ENCODE measurements around the gene ARL4C. TPM values are rescaled to one million over a fixed set of nuclear protein-coding genes. Genes with fewer than 3 reads are reported as not detected.

ARL4C gene, protein sequence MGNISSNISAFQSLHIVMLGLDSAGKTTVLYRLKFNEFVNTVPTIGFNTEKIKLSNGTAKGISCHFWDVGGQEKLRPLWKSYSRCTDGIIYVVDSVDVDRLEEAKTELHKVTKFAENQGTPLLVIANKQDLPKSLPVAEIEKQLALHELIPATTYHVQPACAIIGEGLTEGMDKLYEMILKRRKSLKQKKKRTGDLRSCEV
- polyA plus RNA-seq (2011; rRNA removed) (13.0 and 15.0 TPM in 2 replicates), polyA minus RNA-seq (2011; rRNA and poly(A)+ RNA removed) (10.4 and 10.5 TPM in 2 replicates)

GRCh38 chr2:234496835-234497593 is at the start of gene ARL4C:
TSS of gene ARL4C (minus strand) at chr2:234497081. CDS start at chr2:234496586, 495 bp downstream.
- TF ChIP-seq, protein P1, sequence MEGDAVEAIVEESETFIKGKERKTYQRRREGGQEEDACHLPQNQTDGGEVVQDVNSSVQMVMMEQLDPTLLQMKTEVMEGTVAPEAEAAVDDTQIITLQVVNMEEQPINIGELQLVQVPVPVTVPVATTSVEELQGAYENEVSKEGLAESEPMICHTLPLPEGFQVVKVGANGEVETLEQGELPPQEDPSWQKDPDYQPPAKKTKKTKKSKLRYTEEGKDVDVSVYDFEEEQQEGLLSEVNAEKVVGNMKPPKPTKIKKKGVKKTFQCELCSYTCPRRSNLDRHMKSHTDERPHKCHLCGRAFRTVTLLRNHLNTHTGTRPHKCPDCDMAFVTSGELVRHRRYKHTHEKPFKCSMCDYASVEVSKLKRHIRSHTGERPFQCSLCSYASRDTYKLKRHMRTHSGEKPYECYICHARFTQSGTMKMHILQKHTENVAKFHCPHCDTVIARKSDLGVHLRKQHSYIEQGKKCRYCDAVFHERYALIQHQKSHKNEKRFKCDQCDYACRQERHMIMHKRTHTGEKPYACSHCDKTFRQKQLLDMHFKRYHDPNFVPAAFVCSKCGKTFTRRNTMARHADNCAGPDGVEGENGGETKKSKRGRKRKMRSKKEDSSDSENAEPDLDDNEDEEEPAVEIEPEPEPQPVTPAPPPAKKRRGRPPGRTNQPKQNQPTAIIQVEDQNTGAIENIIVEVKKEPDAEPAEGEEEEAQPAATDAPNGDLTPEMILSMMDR (IDR thresholded peaks at IDR 0.05; ENCODE audit: low read depth, low read length) = 0 out of 2 replicates have a peak, but pooled peaks have one; percentile 4
- Histone ChIP-seq H3K9me3 (ENCODE audit: control insufficient read depth, insufficient read depth, low read length) (no peaks in the 10 kb centered on the region), H3K4me3 (ENCODE audit: low read depth, low read length) (peak within 1 kb of the TSS; percentile 73), H3K27me3 (ENCODE audit: control insufficient read depth, insufficient read depth, low read length) (no peaks in the 10 kb centered on the region), H3K27ac (ENCODE audit: low read depth, low read length) (peak within 1 kb of the TSS; percentile 70)
- POLR2A ChIA-PET = interaction anchor here (0.6 to 2.1 kb wide), 8 partner anchors 47 to 371 kb away, joined by 3 to 9 read pairs (median 4); no protein-coding TSS in a partner anchor
- no peak for DNase-seq (ENCODE audit: low read depth, low spot score)
- CTCF ChIA-PET = interaction anchor here (0.8 to 4.1 kb wide), 5 partner anchors 44 to 620 kb away, joined by 3 to 26 read pairs (median 4); no protein-coding TSS in a partner anchor

GRCh38 chr2:234544659-234545611 is 48.1 kb upstream of the ARL4C start:
- H3K4me3 ChIP-seq (ENCODE audit: low read depth, low read length) = no peak overlapping the region
- POLR2A ChIA-PET = interaction anchor here (0.6 kb wide), 1 partner anchor 319 kb away, joined by 3 read pairs; no protein-coding TSS in a partner anchor
- no peak for DNase-seq (ENCODE audit: low read depth, low spot score)

DNA sequence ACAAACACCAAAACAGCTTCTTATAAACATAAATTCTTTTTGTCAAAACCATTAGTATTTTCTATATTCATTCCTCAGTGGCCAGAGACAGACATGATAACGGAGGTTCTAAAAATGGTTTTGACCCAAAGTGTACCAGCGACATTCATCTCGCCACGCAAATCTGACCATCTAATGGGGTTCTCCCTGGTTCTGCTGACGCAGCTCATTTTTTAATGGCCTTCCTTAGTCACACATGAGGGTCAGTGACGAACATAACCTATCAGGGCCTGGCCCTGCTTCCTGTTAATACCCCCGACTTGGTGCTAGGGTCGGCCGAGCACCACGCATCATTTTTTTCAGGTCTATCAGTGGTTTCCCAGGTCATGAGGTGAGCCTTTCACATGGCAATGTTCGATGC is 45.9 kb upstream of the ARL4C start:
- H3K27ac ChIP-seq (ENCODE audit: low read depth, low read length) = no peak overlapping the region
- no peak overlapping the region for H3K4me3 ChIP-seq (ENCODE audit: low read depth, low read length)
- H3K9me3 ChIP-seq (ENCODE audit: control insufficient read depth, insufficient read depth, low read length) = peaks cover 4% of the 10 kb centered on the region
- H3K27me3 ChIP-seq (ENCODE audit: control insufficient read depth, insufficient read depth, low read length) = peaks cover 8% of the 10 kb centered on the region
- POLR2A ChIA-PET = no interaction called here
- DNase-seq (ENCODE audit: low read depth, low spot score) = no peak
- CTCF ChIA-PET = interaction anchor here (0.8 to 1.4 kb wide), 4 partner anchors 379 to 574 kb away, joined by 3 to 9 read pairs (median 3); no protein-coding TSS in a partner anchor
- TF ChIP-seq, protein P1 (IDR thresholded peaks at IDR 0.05; ENCODE audit: low read depth, low read length) = no peak

More at GRCh38 chr2:234544659-234545611, 48.1 kb upstream of the ARL4C start:
- CTCF ChIA-PET = interaction anchor here (0.6 to 6.6 kb wide), 90 partner anchors 8 to 1129 kb away, joined by 3 to 107 read pairs (median 4); partner anchors contain the start of gene SPP2
- H3K27me3 ChIP-seq (ENCODE audit: control insufficient read depth, insufficient read depth, low read length) = peaks cover 2% of the 10 kb centered on the region
- H3K9me3 ChIP-seq (ENCODE audit: control insufficient read depth, insufficient read depth, low read length) = no peaks in the 10 kb centered on the region; the same call in 1 of the 2 replicates
- no peak overlapping the region for H3K27ac ChIP-seq (ENCODE audit: low read depth, low read length)
- TF ChIP-seq, protein P1 (IDR thresholded peaks at IDR 0.05; ENCODE audit: low read depth, low read length) = peak; percentile 88

DNA sequence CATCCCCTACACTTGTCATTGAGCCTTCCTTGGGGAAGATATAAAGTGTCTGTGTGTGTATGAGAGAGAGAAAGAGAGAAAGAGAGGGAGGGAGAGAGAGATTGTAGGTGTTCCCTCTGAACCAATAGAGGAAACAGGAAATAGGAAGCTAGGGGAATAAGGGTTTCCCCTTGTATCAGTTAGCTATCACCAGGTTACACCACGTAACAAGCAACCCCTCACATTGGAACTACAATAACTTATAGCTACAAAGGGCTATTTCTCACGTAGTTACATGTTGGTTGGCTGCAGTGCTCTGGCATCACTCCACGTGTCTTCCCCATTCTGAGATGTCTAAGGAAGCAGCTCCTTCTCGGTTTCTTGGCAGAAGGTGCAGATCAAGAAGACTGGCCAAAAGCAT is 41.0 kb upstream of the ARL4C start:
- POLR2A ChIA-PET = interaction anchor here (0.6 kb wide), 1 partner anchor 429 kb away, joined by 4 read pairs; no protein-coding TSS in a partner anchor
- CTCF ChIA-PET = interaction anchor here (1.3 kb wide), 1 partner anchor 579 kb away, joined by 6 read pairs; no protein-coding TSS in a partner anchor
- Histone ChIP-seq H3K27me3 (ENCODE audit: control insufficient read depth, insufficient read depth, low read length) (peaks cover 26% of the 10 kb centered on the region), H3K27ac (ENCODE audit: low read depth, low read length) (no peak overlapping the region), H3K4me3 (ENCODE audit: low read depth, low read length) (no peak overlapping the region), H3K9me3 (ENCODE audit: control insufficient read depth, insufficient read depth, low read length) (peaks cover 4% of the 10 kb centered on the region; the same call in 1 of the 2 replicates)
- DNase-seq (ENCODE audit: low read depth, low spot score) = no peak
- TF ChIP-seq, protein P1 (IDR thresholded peaks at IDR 0.05; ENCODE audit: low read depth, low read length) = no peak

All from AG04450 (cell line).